GM12878 (cell line): Measurements from ENCODE around the gene MYH9. TPM values are rescaled to one million over a fixed set of nuclear protein-coding genes. Genes with fewer than 3 reads are reported as not detected.

Experiments
- ASH2L ChIP-seq: fragments of 300-600, 200-600 bp; sonication (generic); IDR thresholded peaks from 2 replicates; pipeline ENCODE4 v1.6.1; 2017; ENCODE audit warnings: low read depth, mild to moderate bottlenecking, borderline replicate concordance
- BCL11A ChIP-seq: IDR thresholded peaks from 2 replicates; pipeline ENCODE4 v1.6.1; 2011; ENCODE audit warnings: low read depth, low read length
- CREM ChIP-seq: IDR thresholded peaks from 2 replicates; pipeline ENCODE4 v1.6.1; 2014; ENCODE audit warnings: antibody characterized with exemption, low read depth
- EED ChIP-seq: sonication (generic); IDR thresholded peaks from 2 replicates; pipeline ENCODE4 v1.6.1; 2016; ENCODE audit warnings: antibody characterized with exemption, low read depth
- EGR1 ChIP-seq, 2 experiments: IDR thresholded peaks; 1 replicate in 1 of 2; 2 replicates in 1 of 2; pipeline ENCODE4 v1.6.1; 2011 to 2012; ENCODE audit warnings: low read depth in 2 of 2, low read length in 2 of 2, borderline replicate concordance in 1 of 2, mild to moderate bottlenecking in 1 of 2, moderate library complexity in 1 of 2
- ETV6 ChIP-seq, 2 experiments: fragments of 450-650 bp in 1 of 2; IDR thresholded peaks in 1 of 2; conservative IDR thresholded peaks in 1 of 2; 2 replicates each; pipeline ENCODE4 v1.6.1; 2014; ENCODE audit warnings: antibody characterized with exemption in 1 of 2, borderline replicate concordance in 1 of 2, low read depth in 1 of 2, mild to moderate bottlenecking in 1 of 2, moderate library complexity in 1 of 2
- KLF5 ChIP-seq: fragments of 450-650 bp; IDR thresholded peaks from 2 replicates; pipeline ENCODE4 v1.6.1; 2014; ENCODE audit warnings: mild to moderate bottlenecking; ENCODE audit not compliant: partially characterized antibody
- LARP7 ChIP-seq: fragments of 450-650 bp; IDR thresholded peaks from 2 replicates; pipeline ENCODE4 v1.6.1; 2017; ENCODE audit warnings: mild to moderate bottlenecking
- MAX ChIP-seq: IDR thresholded peaks from 2 replicates; pipeline ENCODE4 v1.6.1; 2012; ENCODE audit warnings: low read depth, low read length, improper control_type of control experiment
- MEF2B ChIP-seq: fragments of 450-650 bp; IDR thresholded peaks from 2 replicates; pipeline ENCODE4 v1.6.1; 2018; ENCODE audit warnings: mild to moderate bottlenecking, moderate library complexity; ENCODE audit not compliant: partially characterized antibody, poor library complexity, severe bottlenecking
- MXI1 ChIP-seq: fragments of 150-350 bp; IDR thresholded peaks from 2 replicates; pipeline ENCODE4 v1.6.1; 2011; ENCODE audit warnings: low read depth, mild to moderate bottlenecking, inconsistent platforms, low read length, improper control_type of control experiment
- NBN ChIP-seq: fragments of 450-650 bp; IDR thresholded peaks from 2 replicates; pipeline ENCODE4 v1.6.1; 2016
- NFYA ChIP-seq: IDR thresholded peaks from 2 replicates; pipeline ENCODE4 v1.6.1; 2011; ENCODE audit warnings: low read depth, mild to moderate bottlenecking, low read length, improper control_type of control experiment, borderline replicate concordance
- PAX5 ChIP-seq: IDR thresholded peaks from 2 replicates; pipeline ENCODE4 v1.6.1; 2011; ENCODE audit warnings: low read depth, low read length, borderline replicate concordance
- POLR2A ChIP-seq: IDR thresholded peaks from 2 replicates; pipeline ENCODE4 v1.6.1; 2011; ENCODE audit warnings: low read depth, mild to moderate bottlenecking, low read length
- RCOR1 ChIP-seq: conservative IDR thresholded peaks from 2 replicates; pipeline ENCODE4 v1.6.1; 2012; ENCODE audit warnings: low read depth, low read length, improper control_type of control experiment
- RUNX3 ChIP-seq: IDR thresholded peaks from 2 replicates; pipeline ENCODE4 v1.6.1; 2012; ENCODE audit warnings: low read length, inconsistent platforms
- SMAD5 ChIP-seq: IDR thresholded peaks from 2 replicates; pipeline ENCODE4 v1.6.1; 2016; ENCODE audit warnings: antibody characterized with exemption, low read depth
- TCF3 ChIP-seq: IDR thresholded peaks from 2 replicates; pipeline ENCODE4 v1.6.1; 2012; ENCODE audit warnings: low read depth, mild to moderate bottlenecking, low read length, borderline replicate concordance; ENCODE audit not compliant: insufficient read depth
- ZSCAN29 ChIP-seq: fragments of 450-650 bp; IDR thresholded peaks from 2 replicates; pipeline ENCODE4 v1.6.1; 2017; ENCODE audit warnings: mild to moderate bottlenecking, moderate library complexity
- polyA plus RNA-seq, 11 experiments: library from polyadenylated mRNA; depleted of rRNA in 4 of 11; unstranded in 6 of 11; stranded (reverse) in 5 of 11; fragments of >200 nt; fragmentation: Nextera tagmentation in 4 of 11; fragmentation: Illumina TruSeq in 1 of 11; extraction: Ambion mirVana in 4 of 11; extraction: Trizol in 1 of 11; gene quantifications; 1 replicate in 1 of 11; 2 replicates in 10 of 11; pipeline versions ENCODE4 v1.2.1 to v1.2.3, GENCODE V29; 2011 to 2016; ENCODE audit warnings: inconsistent platforms in 2 of 11, missing spikeins in 2 of 11, low read depth in 1 of 11
- total RNA-seq, 4 experiments: library from RNA; depleted of rRNA in 3 of 4; stranded (reverse); fragments of >200 nt in 3 of 4; fragmentation: Illumina TruSeq in 1 of 4; extraction: Trizol in 1 of 4; gene quantifications; 2 replicates each; pipeline versions ENCODE4 v1.2.1 to v1.2.3, GENCODE V29; 2013 to 2021
- TF ChIP-seq, protein P1 (sequence below), 3 experiments: IDR thresholded peaks in 2 of 3; conservative IDR thresholded peaks in 1 of 3; 2 replicates each; pipeline ENCODE4 v1.5.1; 2011; ENCODE audit warnings: low read depth in 3 of 3, low read length in 3 of 3, mild to moderate bottlenecking in 3 of 3, control low read depth in 2 of 3, moderate library complexity in 2 of 3, inconsistent platforms in 1 of 3, mixed read lengths in 1 of 3; ENCODE audit not compliant: control insufficient read depth in 2 of 3, insufficient read depth in 1 of 3; ENCODE audit errors: extremely low read depth in 1 of 3
- TF ChIP-seq, protein P2 (sequence below): fragments of 450-650 bp; IDR thresholded peaks from 2 replicates; pipeline ENCODE4 v1.6.1; 2017; ENCODE audit warnings: low read depth, mild to moderate bottlenecking, moderate library complexity
- TF ChIP-seq, protein P3 (sequence below): IDR thresholded peaks from 2 replicates; pipeline ENCODE4 v1.6.1; 2011; ENCODE audit warnings: low read depth, low read length, improper control_type of control experiment, borderline replicate concordance
- TF ChIP-seq, protein P4 (sequence below): fragments of 450-650 bp; IDR thresholded peaks from 2 replicates; pipeline ENCODE4 v1.6.1; 2017; ENCODE audit warnings: mild to moderate bottlenecking, low read depth, inconsistent platforms; ENCODE audit not compliant: poor library complexity, severe bottlenecking

The MYH9 gene
- total and polyA plus RNA-seq, 10 of the 15 experiments (the other 5 are each of a cell fraction or from before 2014, with no cell fraction given) = 5.1 to 525 (median 145) TPM

- TF ChIP-seq, protein P1, sequence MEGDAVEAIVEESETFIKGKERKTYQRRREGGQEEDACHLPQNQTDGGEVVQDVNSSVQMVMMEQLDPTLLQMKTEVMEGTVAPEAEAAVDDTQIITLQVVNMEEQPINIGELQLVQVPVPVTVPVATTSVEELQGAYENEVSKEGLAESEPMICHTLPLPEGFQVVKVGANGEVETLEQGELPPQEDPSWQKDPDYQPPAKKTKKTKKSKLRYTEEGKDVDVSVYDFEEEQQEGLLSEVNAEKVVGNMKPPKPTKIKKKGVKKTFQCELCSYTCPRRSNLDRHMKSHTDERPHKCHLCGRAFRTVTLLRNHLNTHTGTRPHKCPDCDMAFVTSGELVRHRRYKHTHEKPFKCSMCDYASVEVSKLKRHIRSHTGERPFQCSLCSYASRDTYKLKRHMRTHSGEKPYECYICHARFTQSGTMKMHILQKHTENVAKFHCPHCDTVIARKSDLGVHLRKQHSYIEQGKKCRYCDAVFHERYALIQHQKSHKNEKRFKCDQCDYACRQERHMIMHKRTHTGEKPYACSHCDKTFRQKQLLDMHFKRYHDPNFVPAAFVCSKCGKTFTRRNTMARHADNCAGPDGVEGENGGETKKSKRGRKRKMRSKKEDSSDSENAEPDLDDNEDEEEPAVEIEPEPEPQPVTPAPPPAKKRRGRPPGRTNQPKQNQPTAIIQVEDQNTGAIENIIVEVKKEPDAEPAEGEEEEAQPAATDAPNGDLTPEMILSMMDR (IDR thresholded peaks at IDR 0.05 in 2 of 3, conservative IDR thresholded peaks at IDR 0.05 in 1 of 3; ENCODE audit: control insufficient read depth in 2 of 3, extremely low read depth in 1 of 3, insufficient read depth in 1 of 3, low read depth in 3 of 3, low read length in 3 of 3) = no peak
- TF ChIP-seq BCL11A = 0 out of 2 replicates have a peak, but pooled peaks have one; percentile 30
- peak; percentile 74; the same call in 1 of the 2 replicates for TF ChIP-seq NBN
- TF ChIP-seq, protein P2, sequence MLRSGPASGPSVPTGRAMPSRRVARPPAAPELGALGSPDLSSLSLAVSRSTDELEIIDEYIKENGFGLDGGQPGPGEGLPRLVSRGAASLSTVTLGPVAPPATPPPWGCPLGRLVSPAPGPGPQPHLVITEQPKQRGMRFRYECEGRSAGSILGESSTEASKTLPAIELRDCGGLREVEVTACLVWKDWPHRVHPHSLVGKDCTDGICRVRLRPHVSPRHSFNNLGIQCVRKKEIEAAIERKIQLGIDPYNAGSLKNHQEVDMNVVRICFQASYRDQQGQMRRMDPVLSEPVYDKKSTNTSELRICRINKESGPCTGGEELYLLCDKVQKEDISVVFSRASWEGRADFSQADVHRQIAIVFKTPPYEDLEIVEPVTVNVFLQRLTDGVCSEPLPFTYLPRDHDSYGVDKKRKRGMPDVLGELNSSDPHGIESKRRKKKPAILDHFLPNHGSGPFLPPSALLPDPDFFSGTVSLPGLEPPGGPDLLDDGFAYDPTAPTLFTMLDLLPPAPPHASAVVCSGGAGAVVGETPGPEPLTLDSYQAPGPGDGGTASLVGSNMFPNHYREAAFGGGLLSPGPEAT = peak; percentile 85
- TF ChIP-seq EGR1 (IDR thresholded peaks at IDR 0.05; ENCODE audit: borderline replicate concordance in 1 of 2, low read depth in 2 of 2, low read length in 2 of 2) = 0 out of 3 replicates have a peak, but pooled peaks of 1 of the 2 experiments have one; percentile 19
- peak in 1 of 2 experiments; percentile 64; a peak in 2 of 4 replicates for TF ChIP-seq ETV6 (conservative IDR thresholded peaks at IDR 0.05 in 1 of 2, IDR thresholded peaks at IDR 0.05 in 1 of 2; ENCODE audit: borderline replicate concordance in 1 of 2, low read depth in 1 of 2)
- TF ChIP-seq SMAD5 = no peak
- peak; percentile 56 for TF ChIP-seq MEF2B
- TF ChIP-seq, protein P3, sequence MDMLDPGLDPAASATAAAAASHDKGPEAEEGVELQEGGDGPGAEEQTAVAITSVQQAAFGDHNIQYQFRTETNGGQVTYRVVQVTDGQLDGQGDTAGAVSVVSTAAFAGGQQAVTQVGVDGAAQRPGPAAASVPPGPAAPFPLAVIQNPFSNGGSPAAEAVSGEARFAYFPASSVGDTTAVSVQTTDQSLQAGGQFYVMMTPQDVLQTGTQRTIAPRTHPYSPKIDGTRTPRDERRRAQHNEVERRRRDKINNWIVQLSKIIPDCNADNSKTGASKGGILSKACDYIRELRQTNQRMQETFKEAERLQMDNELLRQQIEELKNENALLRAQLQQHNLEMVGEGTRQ = no peak
- TF ChIP-seq ASH2L = no peak
- 0 out of 2 replicates have a peak, but pooled peaks have one; percentile 40 for TF ChIP-seq POLR2A
- TF ChIP-seq MAX = peak; percentile 34; the same call in 1 of the 2 replicates
- 0 out of 2 replicates have a peak, but pooled peaks have one; percentile 35 for TF ChIP-seq ZSCAN29
- peak; percentile 69; the same call in 1 of the 2 replicates for TF ChIP-seq TCF3
- peak; percentile 67; the same call in 1 of the 2 replicates for TF ChIP-seq CREM
- no peak for TF ChIP-seq KLF5
- TF ChIP-seq NFYA = no peak
- peak; percentile 72 for TF ChIP-seq PAX5
- TF ChIP-seq, protein P4, sequence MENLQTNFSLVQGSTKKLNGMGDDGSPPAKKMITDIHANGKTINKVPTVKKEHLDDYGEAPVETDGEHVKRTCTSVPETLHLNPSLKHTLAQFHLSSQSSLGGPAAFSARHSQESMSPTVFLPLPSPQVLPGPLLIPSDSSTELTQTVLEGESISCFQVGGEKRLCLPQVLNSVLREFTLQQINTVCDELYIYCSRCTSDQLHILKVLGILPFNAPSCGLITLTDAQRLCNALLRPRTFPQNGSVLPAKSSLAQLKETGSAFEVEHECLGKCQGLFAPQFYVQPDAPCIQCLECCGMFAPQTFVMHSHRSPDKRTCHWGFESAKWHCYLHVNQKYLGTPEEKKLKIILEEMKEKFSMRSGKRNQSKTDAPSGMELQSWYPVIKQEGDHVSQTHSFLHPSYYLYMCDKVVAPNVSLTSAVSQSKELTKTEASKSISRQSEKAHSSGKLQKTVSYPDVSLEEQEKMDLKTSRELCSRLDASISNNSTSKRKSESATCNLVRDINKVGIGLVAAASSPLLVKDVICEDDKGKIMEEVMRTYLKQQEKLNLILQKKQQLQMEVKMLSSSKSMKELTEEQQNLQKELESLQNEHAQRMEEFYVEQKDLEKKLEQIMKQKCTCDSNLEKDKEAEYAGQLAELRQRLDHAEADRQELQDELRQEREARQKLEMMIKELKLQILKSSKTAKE = peak; percentile 96
- peak; percentile 79; the same call in 1 of the 2 replicates for TF ChIP-seq RCOR1
- peak; percentile 91 for TF ChIP-seq EED
- TF ChIP-seq LARP7 = peak; percentile 34; the same call in 1 of the 2 replicates
- peak; percentile 99 for TF ChIP-seq RUNX3
- peak; percentile 68 for TF ChIP-seq MXI1
Measured at GRCh38 chr22:36383110-36383581, 4.6 kb downstream of the MYH9 start (continued).
